ENCODE measurements around the gene ACACA.

GRCh38 chr17:37446027-37446426 is 39.4 kb upstream of the ACACA start:
- TF ChIP-seq POLR2A (IDR thresholded peaks at IDR 0.05; ENCODE audit: low read depth, low read length) (no peak), POLR2AphosphoS5 (IDR thresholded peaks at IDR 0.05; ENCODE audit: low read depth, low read length) (no peak), TAF1 (IDR thresholded peaks at IDR 0.05; ENCODE audit: low read depth, low read length) (no peak), SPI1 (IDR thresholded peaks at IDR 0.05; ENCODE audit: low read depth, low read length) (no peak), POU2F2 (IDR thresholded peaks at IDR 0.05; ENCODE audit: low read depth, low read length) (no peak)

Data from GM12891 (cell line).